Embryonic facial prominence (tissue), 1 donor: ENCODE data around the gene SLCO2A1.
A peak's percentile ranks its signal among the peaks of the same experiment; 100 is the strongest.

ENCODE experiments used
- DNase-seq: peaks from one replicate; pipeline ENCODE4 v3.0.0-alpha.2; 2016; ENCODE audit errors: extremely low spot score

SLCO2A1 gene

GRCh38 chr3:133933097-133934024 lies 96.4 kb downstream of the SLCO2A1 start:
- DNase-seq, result no peak

- DNase-seq, result no peak
These were observed 97.7 kb downstream of the SLCO2A1 start for GRCh38 chr3:133932009-133932408.

- DNase-seq, result no peak
These were observed 98.6 kb downstream of the SLCO2A1 start for GRCh38 chr3:133931084-133931483.

GRCh38 chr3:133930341-133930933 lies 99.3 kb downstream of the SLCO2A1 start:
- DNase-seq, result peak; percentile 74

GRCh38 chr3:133928903-133929607 lies 100.7 kb downstream of the SLCO2A1 start:
- no peak for DNase-seq

GRCh38 chr3:133928136-133928893 lies 101.4 kb downstream of the SLCO2A1 start:
- no peak for DNase-seq

GRCh38 chr3:133927540-133928066 lies 102.1 kb downstream of the SLCO2A1 start:
- DNase-seq, result no peak

- DNase-seq, result no peak
These were observed 102.8 kb downstream of the SLCO2A1 start for GRCh38 chr3:133926736-133927539.

GRCh38 chr3:133925960-133926735 lies 103.6 kb downstream of the SLCO2A1 start:
- no peak for DNase-seq

GRCh38 chr3:133924041-133924440 lies 105.7 kb downstream of the SLCO2A1 start:
- no peak for DNase-seq

- no peak for DNase-seq
These were observed 108.1 kb downstream of the SLCO2A1 start for GRCh38 chr3:133921592-133921991.

GRCh38 chr3:133917144-133917543 lies 112.6 kb downstream of the SLCO2A1 start:
- no peak for DNase-seq

- no peak for DNase-seq
These were observed 113.8 kb downstream of the SLCO2A1 start for GRCh38 chr3:133915685-133916658.

GRCh38 chr3:133914839-133915600 lies 114.7 kb downstream of the SLCO2A1 start:
- DNase-seq, result no peak

GRCh38 chr3:133910422-133910821 lies 119.3 kb downstream of the SLCO2A1 start:
- DNase-seq, result no peak

GRCh38 chr3:133905376-133905775 lies 124.3 kb downstream of the SLCO2A1 start:
- no peak for DNase-seq

- DNase-seq, result no peak
These were observed 127.9 kb downstream of the SLCO2A1 start for GRCh38 chr3:133901847-133902246.

GRCh38 chr3:133901083-133901482 lies 128.6 kb downstream of the SLCO2A1 start:
- DNase-seq, result no peak
